ENCODE data around the gene UNC45A. TPM values are rescaled to one million over a fixed set of nuclear protein-coding genes. Genes with fewer than 3 reads are reported as not detected.

Gene UNC45A
- total RNA-seq, 2 donors from 2014 or later = 42.8 to 85.0 TPM

GRCh38 chr15:90987561-90988141 is 52.6 kb downstream of the UNC45A start:
- 70 to 73% methylated on average over 7 of the region's 7 CpGs for WGBS, 2 donors

GRCh38 chr15:90988296-90988695 is 53.2 kb downstream of the UNC45A start:
- Histone ChIP-seq H3K27me3 (no peaks in the 10 kb centered on the region), H3K9me3 (no peaks in the 10 kb centered on the region), H3K4me3 (no peak overlapping the region), H3K36me3 (replicated peaks in 1 of 2; ENCODE audit: insufficient read depth in 1 of 2, low read depth in 2 of 2) (no peaks in the 10 kb centered on the region), H3K27ac (no peak overlapping the region), H3K4me1 (peaks cover 8% of the 10 kb centered on the region)
- DNase-seq (no peak), ATAC-seq (no peak)
- WGBS, 2 donors = 51 to 79% methylated on average over 6 of the region's 6 CpGs
- TF ChIP-seq POLR2A (IDR thresholded peaks at IDR 0.05) (no peak), CTCF (IDR thresholded peaks at IDR 0.05) (no peak)
- intact Hi-C loops (cut with DNase I) = no loop called here

More at GRCh38 chr15:90987561-90988141, 52.6 kb downstream of the UNC45A start:
- TF ChIP-seq CTCF (IDR thresholded peaks at IDR 0.05) (no peak), POLR2A (IDR thresholded peaks at IDR 0.05) (no peak)
- DNase-seq = no peak
- no peaks in the 10 kb centered on the region for H3K9me3 ChIP-seq
- ATAC-seq = no peak
- no peak overlapping the region for H3K4me3 ChIP-seq
- no peaks in the 10 kb centered on the region for H3K27me3 ChIP-seq
- intact Hi-C loops (cut with DNase I) = no loop called here
- no peaks in the 10 kb centered on the region for H3K36me3 ChIP-seq (replicated peaks in 1 of 2; ENCODE audit: insufficient read depth in 1 of 2, low read depth in 2 of 2)
- H3K4me1 ChIP-seq = peaks cover 5% of the 10 kb centered on the region
- no peak overlapping the region for H3K27ac ChIP-seq

- H3K4me3 ChIP-seq = no peak overlapping the region
- ATAC-seq = no peak
- 83 to 90% methylated on average over 7 of the region's 7 CpGs for WGBS, 2 donors
Measured at GRCh38 chr15:90989040-90989768, 54.1 kb downstream of the UNC45A start.

GRCh38 chr15:90990446-90990845 is 55.4 kb downstream of the UNC45A start:
- Histone ChIP-seq H3K4me1 (peaks cover 22% of the 10 kb centered on the region), H3K36me3 (replicated peaks in 1 of 2; ENCODE audit: insufficient read depth in 1 of 2, low read depth in 2 of 2) (no peaks in the 10 kb centered on the region), H3K4me3 (no peak overlapping the region), H3K27ac (no peak overlapping the region), H3K9me3 (no peaks in the 10 kb centered on the region), H3K27me3 (no peaks in the 10 kb centered on the region)
- WGBS, 2 donors = 97 to 98% methylated on average over 4 of the region's 4 CpGs
- DNase-seq (no peak), ATAC-seq (no peak)
- intact Hi-C loops (cut with DNase I) = no loop called here
- TF ChIP-seq POLR2A (IDR thresholded peaks at IDR 0.05) (no peak), CTCF (IDR thresholded peaks at IDR 0.05) (no peak)

More at GRCh38 chr15:90989040-90989768, 54.1 kb downstream of the UNC45A start:
- H3K27ac ChIP-seq = no peak overlapping the region
- H3K36me3 ChIP-seq (replicated peaks in 1 of 2; ENCODE audit: insufficient read depth in 1 of 2, low read depth in 2 of 2) = no peaks in the 10 kb centered on the region
- no peak for DNase-seq
- TF ChIP-seq POLR2A (IDR thresholded peaks at IDR 0.05) (no peak), CTCF (IDR thresholded peaks at IDR 0.05) (no peak)
- no peaks in the 10 kb centered on the region for H3K9me3 ChIP-seq
- intact Hi-C loops (cut with DNase I) = no loop called here
- no peaks in the 10 kb centered on the region for H3K27me3 ChIP-seq
- peaks cover 16% of the 10 kb centered on the region for H3K4me1 ChIP-seq
